Stimulated activated naive CD8-positive, alpha-beta T cell treated with anti-CD3 and anti-CD28 coated beads, Interleukin-15, Interleukin-2, amounts not matched to agents 100 U/mL and 50 U/mL, for 24 hours (primary cell): ENCODE measurements around the gene COL23A1.

ENCODE experiments used
- ATAC-seq: fragments of 150-1000 bp; cut with Tn5 transposase; one replicate; pipeline ENCODE4 v1.10.0; 2021
- DNase-seq: peaks from one replicate; pipeline ENCODE4 v3.0.0; 2021

COL23A1 gene

GRCh38 chr5:178532236-178532635, 58.0 kb downstream of the COL23A1 start:
- DNase-seq, result no peak
- no peak for ATAC-seq

GRCh38 chr5:178531786-178532185, 58.4 kb downstream of the COL23A1 start:
- DNase-seq (no peak), ATAC-seq (no peak)

GRCh38 chr5:178530526-178530925, 59.7 kb downstream of the COL23A1 start:
- ATAC-seq (no peak), DNase-seq (no peak)

GRCh38 chr5:178529080-178529479, 61.1 kb downstream of the COL23A1 start:
- no peak for ATAC-seq
- no peak for DNase-seq

GRCh38 chr5:178527458-178528307, 62.5 kb downstream of the COL23A1 start:
- DNase-seq, result no peak
- ATAC-seq, result no peak

- DNase-seq (no peak), ATAC-seq (no peak)
These were observed 63.3 kb downstream of the COL23A1 start for GRCh38 chr5:178526773-178527457.

GRCh38 chr5:178525906-178526732, 64.1 kb downstream of the COL23A1 start:
- ATAC-seq, result no peak
- DNase-seq, result no peak

GRCh38 chr5:178524093-178524882, 65.9 kb downstream of the COL23A1 start:
- no peak for ATAC-seq
- DNase-seq, result no peak

GRCh38 chr5:178522361-178522760, 67.8 kb downstream of the COL23A1 start:
- ATAC-seq, result no peak
- DNase-seq, result no peak

- ATAC-seq, result no peak
These were observed 69.3 kb downstream of the COL23A1 start for GRCh38 chr5:178520851-178521250.

GRCh38 chr5:178519804-178520203, 70.4 kb downstream of the COL23A1 start:
- DNase-seq, result no peak
- ATAC-seq, result no peak

More at GRCh38 chr5:178520851-178521250, 69.3 kb downstream of the COL23A1 start:
- DNase-seq, result no peak

- ATAC-seq (no peak), DNase-seq (no peak)
These were observed 71.0 kb downstream of the COL23A1 start for GRCh38 chr5:178519155-178519554.

- ATAC-seq (no peak), DNase-seq (no peak)
These were observed 73.5 kb downstream of the COL23A1 start for GRCh38 chr5:178516504-178517235.

GRCh38 chr5:178515776-178516503, 74.3 kb downstream of the COL23A1 start:
- ATAC-seq, result no peak

GRCh38 chr5:178514851-178515418, 75.3 kb downstream of the COL23A1 start:
- ATAC-seq (no peak), DNase-seq (no peak)

More at GRCh38 chr5:178515776-178516503, 74.3 kb downstream of the COL23A1 start:
- DNase-seq, result no peak

- no peak for DNase-seq
These were observed 79.0 kb downstream of the COL23A1 start for GRCh38 chr5:178511172-178511571.

GRCh38 chr5:178509491-178510057, 80.6 kb downstream of the COL23A1 start:
- no peak for ATAC-seq

More at GRCh38 chr5:178511172-178511571, 79.0 kb downstream of the COL23A1 start:
- no peak for ATAC-seq

GRCh38 chr5:178507151-178507932, 82.9 kb downstream of the COL23A1 start:
- ATAC-seq, result no peak
- no peak for DNase-seq

More at GRCh38 chr5:178509491-178510057, 80.6 kb downstream of the COL23A1 start:
- DNase-seq, result no peak
